GM06990 (cell line): Measurements from ENCODE around the gene ABHD8.
"Not testable (repeated sequence)": the region's sequence is repeated elsewhere in the genome, so short reads cannot be mapped to it uniquely, and the experiment has no call there.

ENCODE experiments used
- DNase-seq: peaks from one replicate; pipeline ENCODE4 v3.0.0-alpha.2; 2011; ENCODE audit not compliant: insufficient read length; ENCODE audit errors: extremely low read depth
- H3K27me3 ChIP-seq: replicated peaks from 2 replicates; pipeline ENCODE4 v1.6.0; 2011; ENCODE audit warnings: low read length; ENCODE audit not compliant: control insufficient read depth, insufficient read depth
- H3K36me3 ChIP-seq: 2 replicates; pipeline ENCODE4 v1.5.1; 2011; ENCODE audit warnings: low read length; ENCODE audit not compliant: control insufficient read depth, insufficient read depth
- H3K4me3 ChIP-seq: replicated peaks from 2 replicates; pipeline ENCODE4 v1.5.1; 2011; ENCODE audit warnings: low read depth, mild to moderate bottlenecking, control low read depth, low read length
- TF ChIP-seq, protein P1 (sequence below): IDR thresholded peaks from 2 replicates; pipeline ENCODE4 v1.5.1; 2011; ENCODE audit warnings: low read length, control low read depth, mild to moderate bottlenecking, inconsistent platforms; ENCODE audit not compliant: insufficient read depth, poor library complexity, severe bottlenecking

The ABHD8 gene

DNA sequence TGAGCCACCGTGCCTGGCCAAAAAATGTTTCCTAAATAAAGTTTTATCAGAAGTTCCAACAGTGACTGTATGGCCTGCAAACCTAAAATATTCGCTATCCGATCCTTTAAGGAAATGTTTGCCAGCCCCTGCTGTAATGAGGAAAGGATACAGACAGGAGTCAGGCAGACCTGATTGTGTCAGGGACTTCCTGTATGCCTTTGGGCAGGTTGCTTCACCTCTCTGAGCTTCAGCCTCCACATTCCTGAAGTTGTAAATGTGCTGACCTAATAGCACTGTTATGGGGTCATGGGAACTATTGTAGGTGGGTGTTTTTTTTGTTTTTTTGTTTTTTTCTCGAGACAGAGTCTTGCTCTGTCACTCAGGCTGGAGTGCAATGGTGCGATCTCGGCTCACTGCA lies 6.2 kb downstream of the ABHD8 start:
- TF ChIP-seq, protein P1, sequence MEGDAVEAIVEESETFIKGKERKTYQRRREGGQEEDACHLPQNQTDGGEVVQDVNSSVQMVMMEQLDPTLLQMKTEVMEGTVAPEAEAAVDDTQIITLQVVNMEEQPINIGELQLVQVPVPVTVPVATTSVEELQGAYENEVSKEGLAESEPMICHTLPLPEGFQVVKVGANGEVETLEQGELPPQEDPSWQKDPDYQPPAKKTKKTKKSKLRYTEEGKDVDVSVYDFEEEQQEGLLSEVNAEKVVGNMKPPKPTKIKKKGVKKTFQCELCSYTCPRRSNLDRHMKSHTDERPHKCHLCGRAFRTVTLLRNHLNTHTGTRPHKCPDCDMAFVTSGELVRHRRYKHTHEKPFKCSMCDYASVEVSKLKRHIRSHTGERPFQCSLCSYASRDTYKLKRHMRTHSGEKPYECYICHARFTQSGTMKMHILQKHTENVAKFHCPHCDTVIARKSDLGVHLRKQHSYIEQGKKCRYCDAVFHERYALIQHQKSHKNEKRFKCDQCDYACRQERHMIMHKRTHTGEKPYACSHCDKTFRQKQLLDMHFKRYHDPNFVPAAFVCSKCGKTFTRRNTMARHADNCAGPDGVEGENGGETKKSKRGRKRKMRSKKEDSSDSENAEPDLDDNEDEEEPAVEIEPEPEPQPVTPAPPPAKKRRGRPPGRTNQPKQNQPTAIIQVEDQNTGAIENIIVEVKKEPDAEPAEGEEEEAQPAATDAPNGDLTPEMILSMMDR = no peak
- DNase-seq = no peak
- Histone ChIP-seq H3K27me3 (no peaks in the 10 kb centered on the region), H3K36me3 (peaks cover 2% of the 10 kb centered on the region; the same call in 1 of the 2 replicates), H3K4me3 (no peak overlapping the region)

DNA sequence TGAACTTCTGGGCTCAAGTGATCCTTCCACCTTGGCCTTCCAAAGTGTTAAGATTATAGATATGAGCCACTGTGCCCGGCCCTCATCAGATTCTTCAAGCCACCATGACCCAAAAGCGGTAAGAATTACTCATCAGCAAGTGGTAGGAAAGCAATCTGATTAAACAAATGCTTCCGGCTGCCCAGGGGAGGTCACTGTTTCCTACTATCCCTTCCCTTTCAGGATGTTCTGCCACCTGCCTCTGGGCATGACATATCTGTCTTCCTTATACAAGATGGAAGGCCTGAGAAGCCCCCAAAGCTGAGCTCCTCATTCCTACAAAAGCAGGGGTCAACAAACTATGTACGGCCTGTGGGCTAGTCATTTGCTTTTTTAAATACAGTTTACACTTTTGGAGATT lies 7.0 kb downstream of the ABHD8 start:
- Histone ChIP-seq H3K27me3 (no peaks in the 10 kb centered on the region), H3K4me3 (no peak overlapping the region), H3K36me3 (no peaks in the 10 kb centered on the region)
- no peak for DNase-seq
- TF ChIP-seq, protein P1 = no peak

DNA sequence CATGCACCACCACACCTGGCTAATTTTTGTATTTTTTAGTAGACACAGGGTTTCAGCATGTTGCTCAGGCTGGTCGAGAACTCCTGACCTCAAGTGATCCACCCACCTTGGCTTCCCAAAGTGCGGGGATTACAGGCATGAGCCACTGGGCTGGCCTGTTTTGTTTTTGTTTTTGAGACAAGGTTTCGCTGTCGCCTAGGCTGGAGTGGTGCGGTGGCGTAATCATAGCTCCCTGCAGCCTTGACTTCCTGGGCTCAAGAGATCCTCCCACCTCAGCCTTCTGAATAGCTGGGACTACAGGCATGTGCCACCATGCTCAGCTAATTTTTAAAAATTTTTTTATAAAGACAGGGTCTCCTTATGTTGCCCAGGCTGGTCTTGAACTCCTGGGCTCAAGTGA lies 7.7 kb downstream of the ABHD8 start:
- H3K36me3 ChIP-seq, H3K4me3 ChIP-seq, H3K27me3 ChIP-seq, DNase-seq: not testable (repeated sequence)

DNA sequence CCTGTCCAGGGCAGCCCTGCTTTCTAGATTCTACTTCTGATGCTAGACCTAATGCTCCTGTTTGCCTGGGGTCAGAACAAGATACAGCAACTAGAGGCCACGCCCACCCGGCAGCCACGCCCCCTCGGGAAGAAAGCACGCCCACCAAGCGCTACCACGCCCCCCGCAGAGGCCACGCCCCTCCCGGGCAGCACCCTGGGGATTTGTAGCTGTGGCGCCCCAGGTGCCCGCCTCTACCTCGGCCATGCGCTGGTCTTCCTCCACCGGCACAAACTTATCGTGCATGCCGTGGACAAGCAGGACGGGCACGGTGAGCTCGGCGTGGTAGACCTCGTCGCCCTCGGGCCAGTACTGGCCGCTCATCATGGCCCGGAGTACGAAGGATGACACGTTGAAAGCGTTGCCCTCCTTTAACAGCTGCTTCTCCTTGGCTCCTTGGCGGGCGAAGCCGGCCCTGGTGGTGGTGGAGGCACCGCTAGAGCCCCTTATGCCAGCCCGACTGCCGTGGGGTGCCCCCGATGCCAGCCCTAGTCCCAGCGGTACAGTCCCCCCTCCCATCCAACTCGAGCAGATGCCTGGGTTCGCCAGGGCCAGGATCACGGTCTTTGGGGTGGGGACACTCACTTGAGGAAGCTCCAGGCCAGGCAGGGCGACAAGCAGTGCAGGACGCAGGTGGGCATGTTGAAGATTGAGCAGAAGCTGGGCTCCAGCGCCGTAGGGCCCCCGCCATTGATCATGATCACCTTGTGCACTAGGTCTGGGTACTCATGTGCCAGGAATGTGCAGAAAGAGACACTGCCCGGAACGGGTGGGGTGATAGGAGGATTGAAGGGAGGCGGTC lies 9.0 kb downstream of the ABHD8 start:
- TF ChIP-seq, protein P1 = no peak
- H3K27me3 ChIP-seq = no peaks in the 10 kb centered on the region
- no peak overlapping the region for H3K4me3 ChIP-seq
- no peaks in the 10 kb centered on the region for H3K36me3 ChIP-seq
- peak; percentile 77 for DNase-seq

DNA sequence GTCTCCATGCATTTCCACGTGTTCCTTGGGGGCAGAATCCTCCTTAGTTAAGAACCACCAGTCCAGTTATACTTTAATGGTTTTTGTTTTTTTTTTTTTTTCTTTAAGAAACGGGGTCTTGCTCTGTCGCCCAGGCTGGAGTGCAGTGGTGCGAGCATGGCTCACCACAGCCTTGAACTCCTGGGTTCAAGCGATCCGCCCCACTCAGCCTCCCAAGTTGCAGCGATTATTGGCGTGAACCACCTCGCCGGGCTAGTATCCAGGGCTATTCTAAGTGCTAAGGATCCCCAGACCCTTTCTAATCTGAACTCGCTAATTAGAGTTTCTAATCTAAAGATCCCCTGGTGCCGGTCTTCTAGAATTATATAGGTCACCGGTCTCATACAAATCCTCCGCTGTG lies 9.6 kb downstream of the ABHD8 start:
- TF ChIP-seq, protein P1 = no peak
- DNase-seq = no peak
- H3K27me3 ChIP-seq = no peaks in the 10 kb centered on the region
- H3K4me3 ChIP-seq = no peak overlapping the region
- no peaks in the 10 kb centered on the region for H3K36me3 ChIP-seq

DNA sequence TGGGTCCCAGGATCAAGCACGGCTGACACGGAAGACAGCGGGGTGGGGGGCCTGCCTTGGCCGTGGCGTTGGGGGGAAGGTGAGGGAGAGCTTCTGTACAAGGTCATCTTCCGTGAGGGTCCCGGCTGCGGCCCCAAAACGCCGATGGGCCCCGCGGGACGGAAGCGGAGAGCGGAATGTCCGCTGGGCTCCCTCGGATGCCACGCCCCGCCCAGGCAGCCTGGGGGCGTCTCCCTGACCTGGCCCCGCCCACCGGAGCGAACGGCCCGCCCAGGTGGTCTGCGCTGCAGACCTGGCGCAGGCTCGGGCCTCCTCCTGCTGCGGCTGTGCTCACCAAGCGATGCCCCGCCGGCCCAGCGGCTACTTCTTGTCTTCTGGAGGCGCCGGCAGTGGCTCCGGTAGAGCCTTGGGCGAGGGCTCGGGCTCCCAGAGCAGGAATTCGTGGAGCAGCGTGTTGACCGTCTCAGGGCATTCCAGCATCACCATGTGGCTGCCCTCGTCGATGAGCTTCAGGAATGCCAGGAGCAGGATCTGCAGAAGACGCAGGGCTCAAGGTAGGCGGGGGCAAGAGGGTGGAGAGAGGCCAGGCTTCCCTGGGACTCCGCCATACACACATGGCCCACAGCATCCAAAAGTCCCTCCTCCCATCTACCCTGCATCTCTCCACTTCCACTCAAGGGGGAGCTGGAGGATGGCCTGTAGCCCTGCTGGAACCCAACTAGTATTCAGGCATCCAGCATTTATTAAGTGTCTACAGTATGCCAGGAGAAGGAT lies 10.7 kb downstream of the ABHD8 start:
- TF ChIP-seq, protein P1 = peak; percentile 81
- Histone ChIP-seq H3K36me3 (no peaks in the 10 kb centered on the region), H3K27me3 (no peaks in the 10 kb centered on the region), H3K4me3 (peak overlapping the region; percentile 71)
- peak; percentile 82 for DNase-seq
